Urinary bladder (tissue), 4 donors: ENCODE data around the gene ABHD15. TPM values are rescaled to one million over a fixed set of nuclear protein-coding genes. Genes with fewer than 3 reads are reported as not detected.

Experiments
- DNase-seq: peaks from one replicate; pipeline ENCODE4 v3.0.0-alpha.2; 2015; ENCODE audit errors: extremely low spot score
- H3K27ac ChIP-seq: one replicate; pipeline ENCODE4 v1.5.1; 2013; ENCODE audit warnings: low read depth, mild to moderate bottlenecking, moderate library complexity
- H3K36me3 ChIP-seq: one replicate; pipeline ENCODE4 v1.6.1; 2013; ENCODE audit warnings: mild to moderate bottlenecking, moderate library complexity; ENCODE audit not compliant: insufficient read depth
- H3K4me1 ChIP-seq: one replicate; pipeline ENCODE4 v1.6.1; 2013; ENCODE audit warnings: mild to moderate bottlenecking, moderate library complexity; ENCODE audit not compliant: insufficient read depth
- H3K4me3 ChIP-seq: one replicate; pipeline ENCODE4 v1.5.1; 2013; ENCODE audit warnings: low read depth, low read length
- WGBS: extraction: QIAGEN DNeasy Blood & Tissue Kit; methylation state at CpG from one replicate; pipeline ENCODE4 v1.1.7; 2013; 5-methylcytosine and 5-hydroxymethylcytosine counted together
- polyA plus RNA-seq: library from polyadenylated mRNA; stranded (reverse); fragments of 200-250 nt; gene quantifications from one replicate; pipeline ENCODE4 v1.2.3, GENCODE V29; 2013
- total RNA-seq: library from RNA; depleted of rRNA; stranded (reverse); fragments of >200 nt; gene quantifications from one replicate; pipeline ENCODE4 v1.2.3, GENCODE V29; 2014
- donor health status: healthy with polysubstance abuse.
- donor health status: healthy.

ABHD15 gene
- total and polyA plus RNA-seq, 2 donors: 6.7 to 9.8 TPM

- peak overlapping the region; percentile 26 for H3K4me3 ChIP-seq
- H3K27ac ChIP-seq: no peak overlapping the region
- no peaks in the 10 kb centered on the region for H3K4me1 ChIP-seq
- 20% methylated on average over 62 of the region's 62 CpGs for WGBS
- DNase-seq: no peak
- peaks cover 4% of the 10 kb centered on the region for H3K36me3 ChIP-seq
Measured at GRCh38 chr17:29572691-29573557, 6.1 kb upstream of the ABHD15 start.

GRCh38 chr17:29571883-29572681 lies 5.2 kb upstream of the ABHD15 start:
- no peak for DNase-seq
- H3K27ac ChIP-seq: no peak overlapping the region
- peaks cover 4% of the 10 kb centered on the region for H3K36me3 ChIP-seq
- WGBS: 49% methylated on average over 30 of the region's 30 CpGs
- peak overlapping the region; percentile 26 for H3K4me3 ChIP-seq
- H3K4me1 ChIP-seq: no peaks in the 10 kb centered on the region

- no peaks in the 10 kb centered on the region for H3K4me1 ChIP-seq
- 89% methylated on average over 6 of the region's 6 CpGs for WGBS
- no peak overlapping the region for H3K27ac ChIP-seq
- H3K4me3 ChIP-seq: no peak overlapping the region
- H3K36me3 ChIP-seq: peaks cover 3% of the 10 kb centered on the region
- DNase-seq: no peak
Measured at GRCh38 chr17:29571486-29571882, 4.6 kb upstream of the ABHD15 start.

GRCh38 chr17:29570521-29570920 lies 3.7 kb upstream of the ABHD15 start:
- H3K4me3 ChIP-seq: no peak overlapping the region
- no peaks in the 10 kb centered on the region for H3K4me1 ChIP-seq
- WGBS: 86% methylated on average over 7 of the region's 7 CpGs
- no peak for DNase-seq
- H3K27ac ChIP-seq: no peak overlapping the region
- no peaks in the 10 kb centered on the region for H3K36me3 ChIP-seq

- WGBS: 53% methylated on average over 14 of the region's 14 CpGs
- Histone ChIP-seq H3K36me3 (no peaks in the 10 kb centered on the region), H3K27ac (no peak overlapping the region), H3K4me3 (peak overlapping the region; percentile 56), H3K4me1 (no peaks in the 10 kb centered on the region)
- no peak for DNase-seq
Measured at GRCh38 chr17:29569245-29569950, 2.6 kb upstream of the ABHD15 start.

- Histone ChIP-seq H3K4me1 (no peaks in the 10 kb centered on the region), H3K27ac (peak within 1 kb of the TSS; percentile 77), H3K4me3 (peak within 1 kb of the TSS; percentile 56), H3K36me3 (no peaks in the 10 kb centered on the region)
- DNase-seq: peak; percentile 56
- 1% methylated on average over 85 of the region's 85 CpGs for WGBS
Measured at GRCh38 chr17:29568331-29569244, 1.8 kb upstream of the ABHD15 start, which contains the start of gene TP53I13. TP53I13 (plus strand) TSS chr17:29568701; CDS start chr17:29568759, 58 bp downstream.

- peak overlapping the region; percentile 56 for H3K4me3 ChIP-seq
- H3K36me3 ChIP-seq: no peaks in the 10 kb centered on the region
- DNase-seq: no peak
- no peaks in the 10 kb centered on the region for H3K4me1 ChIP-seq
- under 1% methylated on average over 63 of the region's 63 CpGs for WGBS
- peak overlapping the region; percentile 76 for H3K27ac ChIP-seq
Measured at GRCh38 chr17:29567554-29568330, 905 bp upstream of the ABHD15 start.

- H3K36me3 ChIP-seq: no peaks in the 10 kb centered on the region
- H3K4me1 ChIP-seq: no peaks in the 10 kb centered on the region
- peak overlapping the region; percentile 76 for H3K27ac ChIP-seq
- H3K4me3 ChIP-seq: peak overlapping the region; percentile 56
- under 1% methylated on average over 27 of the region's 27 CpGs for WGBS
- no peak for DNase-seq
Measured at GRCh38 chr17:29567304-29567553, 392 bp upstream of the ABHD15 start.

GRCh38 chr17:29565643-29566472 lies 979 bp downstream of the ABHD15 start:
- WGBS: 27% methylated on average over 55 of the region's 55 CpGs
- H3K4me1 ChIP-seq: no peaks in the 10 kb centered on the region
- H3K4me3 ChIP-seq: peak overlapping the region; percentile 56
- no peak for DNase-seq
- H3K27ac ChIP-seq: peak overlapping the region; percentile 0
- H3K36me3 ChIP-seq: no peaks in the 10 kb centered on the region

GRCh38 chr17:29563816-29564215 lies 3.0 kb downstream of the ABHD15 start:
- Histone ChIP-seq H3K36me3 (no peaks in the 10 kb centered on the region), H3K4me3 (no peak overlapping the region), H3K27ac (no peak overlapping the region), H3K4me1 (no peaks in the 10 kb centered on the region)
- 95% methylated on average over 3 of the region's 3 CpGs for WGBS
- DNase-seq: no peak

GRCh38 chr17:29562615-29563014 lies 4.2 kb downstream of the ABHD15 start:
- DNase-seq: no peak

More at GRCh38 chr17:29562615-29563014, 4.2 kb downstream of the ABHD15 start:
- Histone ChIP-seq H3K27ac (no peak overlapping the region), H3K4me3 (no peak overlapping the region), H3K4me1 (no peaks in the 10 kb centered on the region), H3K36me3 (no peaks in the 10 kb centered on the region)
- WGBS: 80% methylated on average over 18 of the region's 18 CpGs
